HG02885 (cell line): Measurements from ENCODE around the gene PHACTR3.

Experiments
- ATAC-seq: cut with Tn5 transposase; IDR thresholded peaks from one replicate; pipeline ENCODE4 v1.9.1; 2021; ENCODE audit warnings: mild to moderate bottlenecking; ENCODE audit not compliant: unreplicated experiment, poor library complexity

PHACTR3 gene

DNA sequence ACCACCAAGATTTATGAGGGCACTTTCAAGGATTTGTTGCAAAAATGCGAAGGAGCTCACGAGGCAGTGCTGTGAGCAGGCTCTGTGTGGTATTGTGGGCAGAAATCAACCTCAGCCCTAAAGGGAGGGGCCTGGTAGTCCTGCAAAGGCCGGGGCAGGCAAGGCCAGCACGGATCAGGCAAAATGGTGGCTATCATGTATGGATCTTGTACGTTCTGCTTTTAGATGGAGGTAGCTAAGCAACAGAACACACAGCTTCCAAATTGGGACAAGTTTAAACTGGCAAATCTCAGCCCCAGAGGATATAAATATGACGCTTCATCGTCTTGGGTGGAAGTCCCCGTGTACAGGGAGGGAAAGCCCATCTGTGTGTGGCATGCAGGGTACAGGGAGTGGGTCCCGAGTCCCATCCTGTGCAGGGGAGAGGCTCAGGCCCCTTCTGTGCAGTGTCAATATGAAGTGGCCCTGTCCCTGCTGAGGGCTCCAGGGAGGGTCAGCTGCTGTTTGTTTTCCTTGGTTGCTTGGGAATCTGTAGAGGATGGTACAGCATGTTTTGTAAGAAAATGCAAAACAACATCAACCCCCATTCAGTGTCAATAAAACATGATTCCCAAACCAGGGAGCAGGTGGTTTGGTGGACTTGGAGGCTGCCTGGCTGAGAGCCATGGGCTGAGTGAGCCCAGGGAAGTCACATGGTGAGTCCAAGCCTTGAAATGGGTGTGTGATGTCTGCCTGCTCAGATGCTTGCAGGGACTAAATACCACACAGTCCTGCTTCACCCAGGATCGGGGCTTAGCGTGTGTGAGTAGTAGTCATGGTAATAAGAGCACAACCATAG lies 216.1 kb downstream of the PHACTR3 start:
- no peak for ATAC-seq

DNA sequence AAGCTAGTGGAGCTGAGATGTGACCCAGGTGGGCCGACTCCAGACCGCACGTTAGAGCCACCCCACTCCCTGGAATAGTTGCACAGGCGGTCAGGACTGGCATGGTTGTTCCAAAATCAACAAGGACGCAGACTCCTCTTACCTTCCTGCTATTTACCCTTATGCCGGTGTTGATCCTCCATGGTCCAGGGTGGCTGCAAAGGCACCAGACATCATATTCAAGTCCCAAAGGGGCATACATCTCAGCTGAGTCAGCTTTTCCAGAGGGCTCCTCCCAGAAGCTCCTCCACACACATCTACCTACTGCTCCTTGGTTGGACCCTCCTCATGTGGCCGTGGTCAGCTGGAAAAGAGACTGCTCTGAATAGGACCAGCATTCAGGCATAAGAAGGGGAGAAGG lies 216.9 kb downstream of the PHACTR3 start:
- no peak for ATAC-seq

GRCh38 chr20:59821788-59822187 lies 217.4 kb downstream of the PHACTR3 start:
- ATAC-seq, result no peak

- ATAC-seq, result no peak
Observed at GRCh38 chr20:59822291-59823029, 218.1 kb downstream of the PHACTR3 start.

- no peak for ATAC-seq
Observed at GRCh38 chr20:59823030-59823423, 218.7 kb downstream of the PHACTR3 start.

- no peak for ATAC-seq
Observed at GRCh38 chr20:59823491-59824259, 219.3 kb downstream of the PHACTR3 start.

- ATAC-seq, result no peak
Observed at GRCh38 chr20:59824711-59825562, 220.6 kb downstream of the PHACTR3 start.

DNA sequence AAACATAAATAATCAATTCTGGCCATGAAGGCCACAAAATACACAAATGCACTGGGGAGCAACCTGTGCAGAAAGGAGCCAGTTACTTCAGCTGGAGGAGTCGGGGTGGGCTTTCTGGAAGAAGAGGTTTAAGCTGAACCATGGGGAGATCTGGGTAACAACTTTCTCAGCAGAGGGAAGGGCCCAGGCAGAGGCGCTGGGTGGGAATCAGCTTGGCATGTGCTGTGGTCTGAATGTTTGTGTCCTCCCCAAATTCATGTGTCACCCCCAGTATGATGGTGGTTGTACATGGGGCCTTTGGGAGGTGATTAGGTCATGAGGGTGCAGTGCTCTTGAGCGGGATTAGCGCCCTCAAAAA lies 221.2 kb downstream of the PHACTR3 start:
- no peak for ATAC-seq

GRCh38 chr20:59825944-59826759 lies 221.8 kb downstream of the PHACTR3 start:
- no peak for ATAC-seq

- ATAC-seq, result no peak
Observed at GRCh38 chr20:59827138-59828056, 223.1 kb downstream of the PHACTR3 start.

DNA sequence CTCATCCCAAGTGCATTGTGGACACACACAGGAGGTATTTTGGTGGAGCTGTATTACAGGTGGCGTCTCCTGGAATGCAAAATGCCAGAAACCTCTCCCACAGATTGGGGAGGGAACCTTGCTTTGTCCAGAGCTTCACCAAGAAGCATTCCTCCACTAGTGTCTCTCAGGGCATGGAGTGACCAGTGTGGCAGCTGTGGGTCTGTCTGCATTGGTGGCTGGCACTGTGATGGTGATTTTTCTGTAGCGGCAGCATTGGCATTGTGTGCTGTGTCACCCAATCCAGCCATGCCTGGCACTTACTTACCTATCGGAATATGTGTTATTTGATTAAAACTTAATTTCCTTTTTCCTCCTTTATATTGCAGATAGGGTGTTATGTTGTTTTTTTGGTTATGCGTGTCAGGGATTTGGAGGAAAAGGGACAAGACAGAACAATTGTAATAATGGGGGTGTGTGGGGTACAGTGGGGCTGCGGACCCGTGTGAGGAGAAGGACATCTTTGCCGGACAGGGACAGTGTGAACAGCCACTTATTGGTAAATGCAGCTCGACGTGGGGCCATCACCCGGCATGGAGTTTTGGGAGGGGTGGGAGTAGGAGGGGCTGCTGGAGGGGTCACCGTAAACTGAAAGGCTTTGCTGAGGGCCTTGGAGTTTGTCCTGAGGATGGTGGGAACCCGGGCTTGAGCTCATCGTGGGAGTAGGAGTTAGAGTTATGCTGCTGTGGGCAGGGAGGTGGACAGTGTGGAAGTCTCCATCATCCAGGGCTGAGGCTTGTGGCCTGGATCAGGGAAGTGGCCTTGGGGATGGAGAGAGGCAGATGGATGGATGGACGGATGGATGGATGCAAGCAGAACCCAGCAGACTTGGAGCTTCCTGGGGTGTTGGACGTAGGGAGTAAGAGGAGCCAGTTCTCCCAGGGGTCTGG lies 224.0 kb downstream of the PHACTR3 start:
- ATAC-seq, result no peak

- ATAC-seq, result no peak
Observed at GRCh38 chr20:59829054-59829785, 224.9 kb downstream of the PHACTR3 start.

GRCh38 chr20:59829786-59830664 lies 225.7 kb downstream of the PHACTR3 start:
- no peak for ATAC-seq

- no peak for ATAC-seq
Observed at GRCh38 chr20:59830665-59831023, 226.3 kb downstream of the PHACTR3 start.

DNA sequence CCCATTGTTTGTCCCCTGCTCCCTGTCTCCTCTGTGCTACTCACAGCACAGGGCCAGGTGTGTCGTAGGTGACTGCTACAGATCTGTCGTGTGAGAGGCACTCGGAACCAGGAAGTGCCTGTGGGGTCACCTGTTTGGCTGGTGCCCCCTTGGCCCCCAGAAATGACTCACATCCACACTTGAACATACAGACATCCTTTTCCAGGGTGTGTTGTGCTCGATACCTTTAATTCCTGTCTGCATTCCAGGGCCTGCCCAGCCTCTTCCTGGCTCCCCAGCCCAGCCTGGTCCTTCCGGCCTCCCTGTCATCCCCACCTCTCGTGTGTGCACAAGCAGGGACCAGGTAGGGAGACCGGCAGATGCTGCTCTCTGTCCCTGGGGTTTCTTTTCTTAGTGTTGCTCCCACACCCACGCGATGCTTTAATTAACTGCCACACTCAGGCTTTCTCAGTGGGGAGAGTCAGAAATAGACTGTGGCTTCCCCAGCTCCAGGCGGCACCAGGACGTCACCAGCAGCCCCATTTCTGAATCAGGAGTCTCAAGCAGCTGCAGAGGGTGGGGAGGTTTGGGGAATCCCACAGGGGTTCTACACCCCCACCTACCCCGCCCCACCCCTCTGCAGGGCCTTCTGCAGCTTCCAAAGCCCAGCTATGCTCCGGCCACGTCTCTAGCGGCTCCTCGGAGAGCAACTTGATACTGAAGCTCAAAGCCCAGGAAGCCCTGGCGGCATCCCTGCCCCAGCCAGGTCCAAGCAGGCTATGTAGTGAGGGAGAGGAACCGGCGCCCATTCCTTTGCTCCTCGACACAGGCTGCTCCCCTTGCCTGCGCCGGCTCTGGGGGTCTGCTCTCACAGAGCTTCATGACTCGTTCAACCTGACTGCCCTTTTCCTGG lies 226.9 kb downstream of the PHACTR3 start:
- ATAC-seq, result no peak
